ENCODE measurements around the gene GAS2L2.

Gene GAS2L2

GRCh38 chr17:35752945-35753764 lies at the start of gene GAS2L2:
GAS2L2 (minus strand) TSS chr17:35753239; CDS start chr17:35752850, 389 bp downstream.
- no peak for DNase-seq (ENCODE audit: low read depth)

GRCh38 chr17:35801583-35802224 lies 48.7 kb upstream of the GAS2L2 start:
- DNase-seq (ENCODE audit: low read depth) = no peak

GRCh38 chr17:35799942-35800341 lies 46.9 kb upstream of the GAS2L2 start:
- DNase-seq (ENCODE audit: low read depth) = no peak

DNA sequence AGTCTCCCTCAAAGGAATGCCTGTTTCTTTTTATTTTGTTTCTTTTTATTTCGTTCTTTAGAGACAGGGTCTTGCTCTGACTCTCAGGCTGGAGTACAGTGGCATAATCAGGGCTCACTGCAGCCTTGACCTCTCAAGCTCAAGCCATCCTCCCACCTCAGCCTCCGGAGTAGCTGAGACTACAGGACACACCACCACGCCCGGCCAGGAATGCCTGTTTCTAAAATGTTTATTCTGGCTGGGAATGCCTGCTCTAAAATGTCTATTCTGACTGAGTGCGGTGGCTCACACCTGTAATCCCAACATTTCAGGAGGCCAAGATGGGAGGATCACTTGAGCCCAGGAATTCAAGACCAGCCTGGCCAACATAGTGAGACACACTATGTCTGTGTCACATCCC lies 44.9 kb upstream of the GAS2L2 start:
- no peak for DNase-seq (ENCODE audit: low read depth)

- no peak for DNase-seq (ENCODE audit: low read depth)
Observed at GRCh38 chr17:35797370-35797769, 44.3 kb upstream of the GAS2L2 start.

DNA sequence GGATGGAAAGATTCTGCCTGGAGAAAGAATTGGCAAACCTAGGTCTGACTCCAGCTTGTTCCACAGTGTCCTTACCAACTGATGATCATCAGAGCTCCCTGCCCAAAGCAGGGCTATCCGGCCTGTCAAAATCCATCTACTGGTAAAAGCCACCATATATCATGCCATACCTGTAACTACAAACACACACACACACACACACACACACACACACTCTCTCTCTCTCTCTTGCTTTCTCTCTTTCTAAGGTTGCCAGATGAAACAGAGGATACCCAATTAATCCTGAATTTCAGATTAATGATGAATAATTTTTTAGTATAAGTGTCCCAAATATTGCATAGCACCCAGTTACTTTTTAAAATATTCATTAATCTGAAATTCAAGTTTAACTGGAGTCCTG lies 43.9 kb upstream of the GAS2L2 start:
- no peak for DNase-seq (ENCODE audit: low read depth)

DNA sequence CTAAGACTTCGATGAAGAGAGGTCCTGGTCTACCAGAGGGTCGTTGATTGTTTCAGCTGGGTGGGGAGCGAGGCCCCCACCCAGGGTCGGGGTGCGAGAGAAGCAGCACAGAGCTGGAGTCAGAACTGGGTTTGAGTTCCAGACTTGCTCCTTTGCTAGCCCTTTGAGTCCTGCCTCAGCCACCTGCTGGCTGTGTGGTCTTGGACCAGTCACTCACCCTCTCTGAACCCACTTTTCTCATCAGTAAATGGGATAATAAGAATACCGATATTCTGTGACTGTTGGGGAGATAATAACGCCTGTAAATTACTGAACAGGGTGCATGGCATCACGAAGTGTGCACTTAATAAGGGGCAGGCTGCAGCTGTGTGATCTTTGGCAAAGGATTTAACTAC lies 42.8 kb upstream of the GAS2L2 start:
- no peak for DNase-seq (ENCODE audit: low read depth)

GRCh38 chr17:35795007-35795870 lies 42.2 kb upstream of the GAS2L2 start, which contains the start of gene MMP28:
MMP28 (minus strand) TSS chr17:35795641; CDS start chr17:35795377, 264 bp downstream.
- peak; percentile 32 for DNase-seq (ENCODE audit: low read depth)

DNA sequence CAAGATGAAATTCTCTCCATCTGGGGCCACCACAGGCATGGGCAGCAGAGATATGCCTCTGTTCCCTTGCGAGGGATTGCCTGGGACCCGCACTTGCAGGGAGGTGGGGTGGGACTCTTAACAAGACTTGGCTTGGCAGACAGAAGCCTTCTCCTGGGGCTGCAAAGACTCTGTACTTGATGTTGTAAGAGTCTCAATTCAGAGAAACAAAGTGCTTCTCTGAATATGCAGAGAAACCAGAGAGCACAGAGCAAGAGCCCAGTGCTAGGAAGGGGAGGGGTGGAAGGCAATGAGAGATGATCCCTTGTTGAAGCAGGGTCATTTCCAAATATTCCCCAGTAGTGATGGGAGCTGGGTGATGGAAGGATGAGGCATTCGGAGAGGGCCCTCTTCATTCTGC lies 40.2 kb upstream of the GAS2L2 start:
- no peak for DNase-seq (ENCODE audit: low read depth)

DNA sequence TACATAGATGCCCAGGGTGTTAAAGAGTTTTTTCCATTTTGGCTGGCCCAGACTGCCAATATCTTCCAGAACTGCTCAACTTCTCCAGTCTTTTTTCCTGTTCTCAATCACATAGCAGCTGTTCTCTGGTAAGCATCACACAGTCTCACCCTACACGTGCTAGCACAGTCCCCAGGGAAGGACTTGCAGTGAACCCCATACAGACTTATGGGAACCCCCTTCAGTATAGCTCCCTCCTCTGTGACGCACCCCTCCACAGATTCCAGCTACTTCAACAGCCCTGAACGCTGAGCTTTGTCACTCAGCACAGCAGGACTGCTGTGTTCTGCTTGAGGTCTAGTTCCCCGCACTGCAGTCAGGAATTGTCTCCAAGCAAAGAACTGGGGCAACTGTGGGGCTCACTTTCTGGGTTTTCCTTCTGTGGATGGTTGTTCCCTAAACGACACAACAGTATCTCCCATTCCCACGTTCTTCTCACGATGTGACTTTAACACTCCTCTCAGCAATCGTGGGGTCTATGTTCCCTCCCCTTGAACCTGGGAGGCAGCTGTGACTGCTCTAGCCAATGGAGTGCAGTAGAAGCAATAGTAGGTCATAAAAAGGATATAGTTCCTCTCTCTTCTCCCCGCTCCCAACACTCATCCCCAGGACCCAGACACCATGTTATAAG lies 38.8 kb upstream of the GAS2L2 start:
- no peak for DNase-seq (ENCODE audit: low read depth)

GRCh38 chr17:35790841-35791240 lies 37.8 kb upstream of the GAS2L2 start:
- no peak for DNase-seq (ENCODE audit: low read depth)

- no peak for DNase-seq (ENCODE audit: low read depth)
Observed at GRCh38 chr17:35788477-35789368, 35.7 kb upstream of the GAS2L2 start.

DNA sequence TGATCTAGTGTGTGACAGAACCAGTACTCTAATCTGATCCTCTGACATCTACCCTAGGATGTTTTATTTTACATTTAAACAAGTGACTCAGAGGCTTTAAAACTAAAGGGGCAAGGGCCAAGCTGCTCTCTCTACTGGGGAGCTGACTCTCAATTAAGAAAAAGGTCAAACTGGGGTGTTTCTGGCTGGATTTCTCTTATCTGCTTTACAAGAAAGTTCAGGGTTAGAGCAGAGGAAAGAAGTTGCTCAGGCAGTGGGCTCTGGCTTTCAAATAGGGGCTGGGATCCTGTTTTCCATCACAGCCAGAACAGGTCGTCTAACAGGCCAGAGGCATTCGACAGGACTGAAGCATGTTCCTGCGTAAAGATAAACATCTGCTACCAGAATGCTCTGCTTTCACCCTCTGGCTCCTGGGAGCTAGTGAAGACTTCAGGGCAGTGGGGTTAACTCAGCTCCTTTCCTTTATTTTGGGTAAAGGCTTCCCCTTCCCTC lies 33.9 kb upstream of the GAS2L2 start:
- DNase-seq (ENCODE audit: low read depth) = no peak

GRCh38 chr17:35784895-35785294 lies 31.9 kb upstream of the GAS2L2 start:
- DNase-seq (ENCODE audit: low read depth) = no peak

DNA sequence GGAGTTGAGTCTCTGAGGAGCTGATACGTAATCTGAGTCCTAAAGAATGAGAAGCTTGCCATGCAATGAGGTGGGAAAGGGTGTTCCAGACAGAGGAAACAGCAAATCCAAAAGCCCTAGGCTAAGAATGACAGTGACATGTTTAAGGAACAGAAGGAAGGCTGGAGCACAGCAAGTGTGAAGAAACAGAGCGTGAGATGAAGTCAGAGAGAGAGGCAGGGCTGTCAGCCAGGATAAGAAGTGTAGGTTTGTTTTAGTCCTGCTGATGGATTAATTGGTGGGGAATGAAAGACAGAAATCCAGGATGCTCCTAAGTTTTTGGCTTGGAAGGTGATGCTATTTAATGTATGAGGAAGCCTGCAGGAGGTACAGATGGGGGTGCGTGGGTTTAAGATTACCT lies 27.9 kb upstream of the GAS2L2 start:
- no peak for DNase-seq (ENCODE audit: low read depth)

GRCh38 chr17:35778641-35779196 lies 25.7 kb upstream of the GAS2L2 start:
- DNase-seq (ENCODE audit: low read depth) = no peak

DNA sequence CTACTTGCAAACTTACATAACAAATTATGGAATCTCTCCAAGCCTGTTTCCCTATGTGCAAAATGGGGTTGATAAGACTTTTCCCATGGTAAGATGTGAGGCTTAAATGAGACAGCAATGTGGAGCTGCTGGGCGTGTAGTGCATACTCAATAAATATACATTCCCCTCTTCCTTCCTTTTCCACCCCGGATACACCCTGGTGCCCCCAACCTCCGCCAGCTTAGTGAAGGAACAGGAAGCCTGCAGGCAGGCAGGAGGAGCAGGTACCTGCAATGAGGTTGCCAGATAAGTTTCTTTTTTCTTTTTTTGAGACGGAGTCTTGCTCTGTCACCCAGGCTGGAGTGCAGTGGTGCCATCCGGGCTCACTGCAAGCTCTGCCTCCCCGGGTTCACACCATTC lies 22.5 kb upstream of the GAS2L2 start:
- DNase-seq (ENCODE audit: low read depth) = no peak

DNA sequence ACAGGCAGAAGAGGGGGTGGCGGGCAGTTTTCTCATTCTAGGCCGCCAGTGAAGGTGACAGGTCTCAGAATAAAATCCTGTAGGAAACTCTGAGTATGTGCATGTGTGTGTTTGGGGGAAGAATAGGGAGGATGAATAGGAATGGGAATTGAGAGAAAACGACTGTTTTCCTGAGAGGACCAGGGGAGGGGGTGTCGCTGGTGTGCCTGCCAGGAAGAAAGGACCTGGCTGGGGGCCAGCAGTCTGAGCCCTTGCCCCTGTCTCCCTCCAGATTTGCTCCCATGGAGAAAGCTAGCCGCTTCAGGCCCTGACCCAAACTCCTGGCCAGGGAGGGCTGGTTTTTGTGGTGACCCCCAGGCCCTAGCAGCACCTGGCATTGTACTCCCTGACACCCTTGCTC lies 22.0 kb upstream of the GAS2L2 start:
- no peak for DNase-seq (ENCODE audit: low read depth)

DNA sequence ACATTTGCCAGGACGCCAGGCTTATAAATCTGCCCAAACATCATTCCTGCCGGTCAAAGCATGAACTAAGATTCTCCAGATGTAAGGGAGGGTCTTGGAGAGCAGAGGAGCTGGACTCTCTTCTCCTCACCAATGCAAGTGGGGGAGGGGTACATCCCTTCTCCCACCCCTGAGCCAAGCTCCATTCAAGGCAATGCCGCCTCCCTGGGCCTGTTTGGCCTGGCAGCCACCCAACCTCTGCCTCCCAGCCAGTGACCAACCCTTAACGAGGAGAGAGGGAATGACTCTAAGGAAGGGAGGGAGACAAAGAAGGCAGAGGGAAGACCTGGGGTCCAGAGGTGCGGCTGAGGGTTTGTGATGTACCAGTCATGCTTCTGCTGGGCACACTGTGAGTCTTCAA lies 21.5 kb upstream of the GAS2L2 start:
- DNase-seq (ENCODE audit: low read depth) = no peak

- DNase-seq (ENCODE audit: low read depth) = no peak
Observed at GRCh38 chr17:35773679-35774425, 20.8 kb upstream of the GAS2L2 start.

Data from stimulated activated CD8-positive, alpha-beta memory T cell treated with anti-CD3 and anti-CD28 coated beads, Interleukin-12 subunit alpha, Interleukin-12 subunit beta, amount 100 ng/mL, for 4 hours (primary cell).